Activated CD4-positive, alpha-beta T cell treated with anti-CD3 and anti-CD28 coated beads for 1 hour (primary cell): Measurements from ENCODE around the gene GFER.
"Not testable (repeated sequence)": the region's sequence is repeated elsewhere in the genome, so short reads cannot be mapped to it uniquely, and the experiment has no call there.

ENCODE experiments used
- DNase-seq: peaks from one replicate; pipeline ENCODE4 v3.0.0-alpha.2; 2020

GFER gene

GRCh38 chr16:1958143-1958491 lies 25.9 kb upstream of the GFER start:
- not testable (repeated sequence) for DNase-seq

- DNase-seq, result no peak
Observed at GRCh38 chr16:1958715-1959268, 25.2 kb upstream of the GFER start.

GRCh38 chr16:1959269-1960039 lies 24.5 kb upstream of the GFER start, which contains the start of gene NDUFB10:
Gene NDUFB10 (plus strand): TSS chr16:1959538. CDS start chr16:1959625, 87 bp downstream.
- DNase-seq, result peak; percentile 87

- no peak for DNase-seq
Observed at GRCh38 chr16:1960665-1961630, 23.0 kb upstream of the GFER start.

GRCh38 chr16:1961651-1962067 lies 22.3 kb upstream of the GFER start:
- no peak for DNase-seq

- DNase-seq, result not testable (repeated sequence)
Observed at GRCh38 chr16:1962161-1963153, 21.5 kb upstream of the GFER start.

GRCh38 chr16:1963806-1964505 lies 20.0 kb upstream of the GFER start:
- DNase-seq, result no peak

GRCh38 chr16:1964506-1965395 lies 19.2 kb upstream of the GFER start, which contains the start of gene RPS2:
Gene RPS2 (minus strand): TSS chr16:1964826. CDS start chr16:1964625, 201 bp downstream.
- DNase-seq, result peak; percentile 97

GRCh38 chr16:1965396-1966001 lies 18.5 kb upstream of the GFER start:
- no peak for DNase-seq

- DNase-seq, result no peak
Observed at GRCh38 chr16:1966460-1966859, 17.5 kb upstream of the GFER start, which contains the start of gene RNF151. Gene RNF151 (plus strand): TSS chr16:1966856. CDS start chr16:1966882, 26 bp downstream.

GRCh38 chr16:1968146-1968953 lies 15.6 kb upstream of the GFER start:
- no peak for DNase-seq

GRCh38 chr16:1971796-1972489 lies 12.1 kb upstream of the GFER start, which contains the start of gene TBL3:
Gene TBL3 (plus strand): TSS chr16:1972053. CDS start chr16:1972165, 112 bp downstream.
- peak; percentile 95 for DNase-seq

GRCh38 chr16:1972490-1972877 lies 11.5 kb upstream of the GFER start:
- no peak for DNase-seq

GRCh38 chr16:1973461-1974156 lies 10.4 kb upstream of the GFER start:
- no peak for DNase-seq

- no peak for DNase-seq
Observed at GRCh38 chr16:1974157-1975070, 9.6 kb upstream of the GFER start.
